Nephron progenitor cell (in vitro differentiated cells): Measurements from ENCODE around the gene HMCN1.

Experiments used
- DNase-seq: peaks from one replicate; pipeline ENCODE4 v3.0.0; 2021
- H3K27ac Mint-ChIP-seq: 2 replicates; pipeline ENCODE4 v1.8.0; 2021; ENCODE audit warnings: mild to moderate bottlenecking, moderate library complexity, mixed read lengths
- H3K27me3 Mint-ChIP-seq: 2 replicates; pipeline ENCODE4 v1.8.0; 2021; ENCODE audit warnings: mild to moderate bottlenecking, low read depth, mixed read lengths; ENCODE audit not compliant: poor library complexity
- H3K36me3 Mint-ChIP-seq: 2 replicates; pipeline ENCODE4 v1.8.0; 2021; ENCODE audit warnings: low read depth, mixed read lengths
- H3K4me1 Mint-ChIP-seq: 2 replicates; pipeline ENCODE4 v1.8.0; 2021; ENCODE audit warnings: mixed read lengths
- H3K4me3 Mint-ChIP-seq: 2 replicates; pipeline ENCODE4 v1.8.0; 2021; ENCODE audit warnings: mild to moderate bottlenecking, moderate library complexity, mixed read lengths
- H3K9me3 Mint-ChIP-seq: 2 replicates; pipeline ENCODE4 v1.8.0; 2021; ENCODE audit warnings: mild to moderate bottlenecking, moderate library complexity, mixed read lengths
- CTCF ChIP-seq: fragments of 200-600 bp; sonication (generic); IDR thresholded peaks from 2 replicates; pipeline ENCODE4 v1.5.0; 2021; ENCODE audit warnings: antibody characterized with exemption

HMCN1 gene

DNA sequence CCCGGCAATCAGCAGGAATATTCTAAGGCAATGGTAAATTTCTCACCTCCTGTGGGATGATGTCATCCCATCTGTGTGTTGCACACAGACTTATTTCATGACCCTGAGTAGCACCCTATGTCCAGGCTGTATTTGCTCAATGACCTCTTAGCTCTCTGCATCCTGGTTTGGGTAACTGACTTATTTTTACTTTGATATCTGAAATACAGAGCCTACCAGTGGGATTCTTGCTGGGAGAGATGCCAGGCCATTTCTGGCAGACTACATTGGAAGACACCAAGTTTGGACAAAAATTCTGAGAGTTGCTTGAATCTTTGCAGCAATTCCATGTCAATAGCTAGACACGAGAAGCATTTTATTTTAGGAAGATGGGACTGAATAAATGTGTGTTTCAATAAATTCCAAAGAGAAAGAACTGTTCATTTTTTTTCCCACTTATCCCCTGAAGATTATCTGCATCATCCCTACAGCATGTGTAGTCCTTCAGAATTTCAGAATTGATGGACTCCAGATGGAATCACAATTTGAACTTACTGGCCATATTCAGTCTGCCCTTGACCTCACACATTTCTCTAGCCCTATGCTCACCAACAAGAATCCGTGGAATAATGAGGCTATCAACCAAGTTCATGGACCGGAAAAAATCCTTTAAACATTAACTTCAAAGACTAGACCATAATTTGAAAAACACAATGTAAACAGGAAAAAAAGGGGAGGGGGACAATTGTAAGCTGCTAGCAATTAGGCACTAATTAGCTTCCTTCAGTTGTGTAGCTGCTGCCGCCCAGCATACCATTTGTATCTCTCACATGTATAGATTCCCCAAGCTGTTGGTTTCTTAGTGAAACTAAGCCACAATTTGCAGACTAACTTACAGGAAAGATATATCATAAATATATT, 226.5 kb downstream of the HMCN1 start:
- no peak overlapping the region for H3K4me3 Mint-ChIP-seq

GRCh38 chr1:185961664-185962063, 227.5 kb downstream of the HMCN1 start:
- H3K36me3 Mint-ChIP-seq = peaks cover 26% of the 10 kb centered on the region
- no peak for DNase-seq
- H3K4me3 Mint-ChIP-seq = no peak overlapping the region
- H3K27ac Mint-ChIP-seq = no peak overlapping the region
- peaks cover 8% of the 10 kb centered on the region for H3K4me1 Mint-ChIP-seq
- no peaks in the 10 kb centered on the region for H3K27me3 Mint-ChIP-seq
- TF ChIP-seq CTCF = no peak
- H3K9me3 Mint-ChIP-seq = no peaks in the 10 kb centered on the region

More for the DNA sequence above, 226.5 kb downstream of the HMCN1 start:
- Mint-ChIP-seq H3K36me3 (peaks cover 21% of the 10 kb centered on the region), H3K4me1 (peaks cover 8% of the 10 kb centered on the region), H3K27ac (no peak overlapping the region), H3K9me3 (no peaks in the 10 kb centered on the region), H3K27me3 (no peaks in the 10 kb centered on the region)
- no peak for TF ChIP-seq CTCF
- DNase-seq = no peak

GRCh38 chr1:185964946-185965345, 230.8 kb downstream of the HMCN1 start:
- Mint-ChIP-seq H3K27ac (peak overlapping the region; percentile 37), H3K27me3 (no peaks in the 10 kb centered on the region), H3K36me3 (peaks cover 34% of the 10 kb centered on the region), H3K4me3 (no peak overlapping the region), H3K4me1 (peaks cover 8% of the 10 kb centered on the region), H3K9me3 (no peaks in the 10 kb centered on the region)
- TF ChIP-seq CTCF = no peak
- no peak for DNase-seq

DNA sequence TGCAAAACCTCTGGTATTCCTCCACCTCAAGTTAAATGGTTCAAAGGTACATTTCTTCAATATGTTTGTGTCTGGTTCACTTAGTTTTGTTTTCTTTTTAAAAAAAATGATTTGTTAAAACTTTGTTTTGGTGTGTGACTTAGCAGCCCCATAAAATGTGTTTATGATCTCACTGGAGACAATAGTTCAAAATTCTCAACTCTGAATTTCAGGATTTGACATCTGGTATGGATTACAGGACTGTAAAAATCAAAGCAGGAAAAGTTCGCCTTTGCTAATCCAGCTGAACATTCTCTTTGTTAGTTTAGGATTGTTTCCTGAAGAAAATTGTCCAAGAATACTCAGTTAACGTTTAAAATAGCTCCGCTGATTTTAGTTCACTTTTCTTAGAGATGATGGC, 231.7 kb downstream of the HMCN1 start:
- Mint-ChIP-seq H3K27me3 (no peaks in the 10 kb centered on the region), H3K9me3 (no peaks in the 10 kb centered on the region), H3K4me3 (no peak overlapping the region), H3K27ac (peak overlapping the region; percentile 26), H3K36me3 (peaks cover 32% of the 10 kb centered on the region), H3K4me1 (peaks cover 2% of the 10 kb centered on the region)
- no peak for TF ChIP-seq CTCF
- no peak for DNase-seq

- no peak overlapping the region for H3K27ac Mint-ChIP-seq
Measured at GRCh38 chr1:185966471-185966870, 232.3 kb downstream of the HMCN1 start.

More at GRCh38 chr1:185966471-185966870, 232.3 kb downstream of the HMCN1 start:
- TF ChIP-seq CTCF = no peak
- DNase-seq = no peak
- peaks cover 31% of the 10 kb centered on the region for H3K36me3 Mint-ChIP-seq
- H3K9me3 Mint-ChIP-seq = no peaks in the 10 kb centered on the region
- H3K4me1 Mint-ChIP-seq = no peaks in the 10 kb centered on the region
- no peak overlapping the region for H3K4me3 Mint-ChIP-seq
- no peaks in the 10 kb centered on the region for H3K27me3 Mint-ChIP-seq
